ENCODE results near the gene SETDB1.

DNA sequence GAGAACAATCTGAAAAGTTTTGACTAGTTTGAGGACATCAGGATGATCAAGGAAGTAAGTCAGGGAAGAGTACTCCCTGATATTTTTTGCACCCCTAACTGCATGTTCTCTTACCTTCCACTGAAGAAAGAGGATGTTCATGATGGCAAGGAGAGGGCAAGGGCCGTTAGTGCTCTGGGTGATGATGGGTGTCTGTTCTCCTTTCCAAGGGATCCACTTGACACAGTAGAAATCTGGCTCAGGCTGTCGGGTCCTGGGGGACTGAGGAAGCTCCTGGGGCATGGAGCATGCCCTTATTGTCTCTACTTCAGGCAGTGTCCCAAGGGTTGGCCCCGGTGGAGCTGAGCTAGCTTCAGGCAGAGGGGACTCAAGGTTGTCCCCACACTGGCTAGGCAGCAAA lies 75.9 kb downstream of the SETDB1 start:
- TF ChIP-seq FOXM1 (IDR thresholded peaks at IDR 0.05; ENCODE audit: low read depth) (no peak), GABPA (IDR thresholded peaks at IDR 0.05; ENCODE audit: low read depth) (no peak), POLR2AphosphoS5 (IDR thresholded peaks at IDR 0.05; ENCODE audit: low read depth, low read length) (no peak), SIN3A (IDR thresholded peaks at IDR 0.05; ENCODE audit: borderline replicate concordance, low read depth, low read length) (no peak), MEF2A (IDR thresholded peaks at IDR 0.05; ENCODE audit: borderline replicate concordance, low read depth) (no peak), TAF1 (IDR thresholded peaks at IDR 0.05; ENCODE audit: borderline replicate concordance, low read depth, low read length) (no peak), EZH2phosphoT487 (IDR thresholded peaks at IDR 0.05; ENCODE audit: borderline replicate concordance, low read depth) (no peak), JUND (IDR thresholded peaks at IDR 0.05) (no peak), RAD21 (IDR thresholded peaks at IDR 0.05; ENCODE audit: low read length) (no peak)
- TF ChIP-seq, protein P1, sequence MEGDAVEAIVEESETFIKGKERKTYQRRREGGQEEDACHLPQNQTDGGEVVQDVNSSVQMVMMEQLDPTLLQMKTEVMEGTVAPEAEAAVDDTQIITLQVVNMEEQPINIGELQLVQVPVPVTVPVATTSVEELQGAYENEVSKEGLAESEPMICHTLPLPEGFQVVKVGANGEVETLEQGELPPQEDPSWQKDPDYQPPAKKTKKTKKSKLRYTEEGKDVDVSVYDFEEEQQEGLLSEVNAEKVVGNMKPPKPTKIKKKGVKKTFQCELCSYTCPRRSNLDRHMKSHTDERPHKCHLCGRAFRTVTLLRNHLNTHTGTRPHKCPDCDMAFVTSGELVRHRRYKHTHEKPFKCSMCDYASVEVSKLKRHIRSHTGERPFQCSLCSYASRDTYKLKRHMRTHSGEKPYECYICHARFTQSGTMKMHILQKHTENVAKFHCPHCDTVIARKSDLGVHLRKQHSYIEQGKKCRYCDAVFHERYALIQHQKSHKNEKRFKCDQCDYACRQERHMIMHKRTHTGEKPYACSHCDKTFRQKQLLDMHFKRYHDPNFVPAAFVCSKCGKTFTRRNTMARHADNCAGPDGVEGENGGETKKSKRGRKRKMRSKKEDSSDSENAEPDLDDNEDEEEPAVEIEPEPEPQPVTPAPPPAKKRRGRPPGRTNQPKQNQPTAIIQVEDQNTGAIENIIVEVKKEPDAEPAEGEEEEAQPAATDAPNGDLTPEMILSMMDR (IDR thresholded peaks at IDR 0.05): no peak
- TF ChIP-seq, protein P2, sequence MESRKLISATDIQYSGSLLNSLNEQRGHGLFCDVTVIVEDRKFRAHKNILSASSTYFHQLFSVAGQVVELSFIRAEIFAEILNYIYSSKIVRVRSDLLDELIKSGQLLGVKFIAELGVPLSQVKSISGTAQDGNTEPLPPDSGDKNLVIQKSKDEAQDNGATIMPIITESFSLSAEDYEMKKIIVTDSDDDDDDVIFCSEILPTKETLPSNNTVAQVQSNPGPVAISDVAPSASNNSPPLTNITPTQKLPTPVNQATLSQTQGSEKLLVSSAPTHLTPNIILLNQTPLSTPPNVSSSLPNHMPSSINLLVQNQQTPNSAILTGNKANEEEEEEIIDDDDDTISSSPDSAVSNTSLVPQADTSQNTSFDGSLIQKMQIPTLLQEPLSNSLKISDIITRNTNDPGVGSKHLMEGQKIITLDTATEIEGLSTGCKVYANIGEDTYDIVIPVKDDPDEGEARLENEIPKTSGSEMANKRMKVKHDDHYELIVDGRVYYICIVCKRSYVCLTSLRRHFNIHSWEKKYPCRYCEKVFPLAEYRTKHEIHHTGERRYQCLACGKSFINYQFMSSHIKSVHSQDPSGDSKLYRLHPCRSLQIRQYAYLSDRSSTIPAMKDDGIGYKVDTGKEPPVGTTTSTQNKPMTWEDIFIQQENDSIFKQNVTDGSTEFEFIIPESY (IDR thresholded peaks at IDR 0.05; ENCODE audit: borderline replicate concordance, low read depth): no peak
